ACHN (cell line): ENCODE measurements around the gene FADS3.

Source experiments
- DNase-seq: peaks from one replicate; pipeline ENCODE4 v3.0.0-alpha.2; 2015
- in situ Hi-C: cut with HindIII; loops from 2 replicates; pipeline ENCODE4 v1.10.0; 2017; ENCODE audit warnings: low sequenced_read_pairs, low pct_ligation_motif_present, low pct_unique_long_range_greater_than_20kb

FADS3 gene

DNA sequence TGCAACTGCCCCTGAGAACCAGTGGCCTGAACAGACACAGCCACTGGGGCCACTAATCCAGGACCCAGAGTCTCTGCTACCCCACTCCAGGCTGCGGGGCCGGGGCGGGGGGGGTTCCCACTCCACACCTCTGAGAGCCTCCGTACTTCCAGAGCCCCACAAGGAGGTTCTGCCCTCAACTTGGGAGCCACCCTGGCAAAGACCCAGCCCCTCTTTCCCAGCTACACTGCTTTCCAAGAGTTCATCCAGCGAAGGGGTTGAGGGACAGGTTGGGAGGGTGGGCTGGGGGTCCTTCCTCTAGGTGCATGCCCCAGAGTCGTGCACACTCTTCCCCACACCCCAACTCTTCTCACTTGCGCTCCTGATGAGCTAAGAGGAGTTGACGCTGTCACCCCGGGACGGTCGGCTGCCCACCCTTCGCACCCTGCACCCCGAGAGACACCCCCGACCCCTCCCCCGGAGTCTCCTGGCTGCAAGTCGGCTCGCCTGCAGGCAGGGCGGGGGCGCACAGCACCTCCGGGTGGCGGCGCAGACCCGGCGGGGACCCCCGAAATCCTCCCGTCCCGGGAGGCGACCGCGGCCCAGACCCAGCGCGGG lies 25.5 kb upstream of the FADS3 start:
- in situ Hi-C loops = no loop called here
- DNase-seq = no peak

DNA sequence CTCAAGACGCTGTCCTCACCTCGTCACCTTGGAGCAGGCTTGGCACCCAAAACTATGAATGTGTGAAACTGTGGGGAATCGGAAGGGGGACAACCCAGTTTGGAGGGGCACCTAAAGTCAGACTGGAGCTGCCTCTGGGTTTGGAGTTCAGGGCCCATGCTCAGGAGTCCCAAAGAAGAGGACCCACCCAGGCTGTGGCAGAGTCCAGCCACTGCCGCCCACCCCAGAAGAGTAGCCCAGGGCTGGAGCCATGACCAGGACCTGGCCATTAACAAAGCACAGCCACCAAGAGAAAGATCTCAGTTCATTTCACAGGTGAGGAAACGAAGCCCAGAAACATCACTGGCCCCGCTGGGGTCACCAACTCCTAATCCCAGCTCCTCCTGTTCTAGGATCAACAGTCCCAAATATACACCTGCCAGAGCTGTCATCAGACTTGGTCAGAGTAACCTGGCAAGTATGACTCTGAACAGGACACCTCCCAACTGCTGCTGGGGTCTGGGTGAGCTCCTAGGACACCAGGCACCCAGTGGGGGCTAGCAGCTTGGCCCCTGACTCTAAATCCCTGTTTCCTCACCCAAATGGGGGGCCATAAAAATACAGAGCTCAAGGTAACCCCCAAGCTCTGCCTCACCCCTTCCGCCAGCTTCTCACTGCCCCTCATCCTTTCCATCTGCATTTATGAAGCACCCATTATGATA lies 23.3 kb upstream of the FADS3 start:
- DNase-seq = no peak
- in situ Hi-C loops = no loop called here

DNA sequence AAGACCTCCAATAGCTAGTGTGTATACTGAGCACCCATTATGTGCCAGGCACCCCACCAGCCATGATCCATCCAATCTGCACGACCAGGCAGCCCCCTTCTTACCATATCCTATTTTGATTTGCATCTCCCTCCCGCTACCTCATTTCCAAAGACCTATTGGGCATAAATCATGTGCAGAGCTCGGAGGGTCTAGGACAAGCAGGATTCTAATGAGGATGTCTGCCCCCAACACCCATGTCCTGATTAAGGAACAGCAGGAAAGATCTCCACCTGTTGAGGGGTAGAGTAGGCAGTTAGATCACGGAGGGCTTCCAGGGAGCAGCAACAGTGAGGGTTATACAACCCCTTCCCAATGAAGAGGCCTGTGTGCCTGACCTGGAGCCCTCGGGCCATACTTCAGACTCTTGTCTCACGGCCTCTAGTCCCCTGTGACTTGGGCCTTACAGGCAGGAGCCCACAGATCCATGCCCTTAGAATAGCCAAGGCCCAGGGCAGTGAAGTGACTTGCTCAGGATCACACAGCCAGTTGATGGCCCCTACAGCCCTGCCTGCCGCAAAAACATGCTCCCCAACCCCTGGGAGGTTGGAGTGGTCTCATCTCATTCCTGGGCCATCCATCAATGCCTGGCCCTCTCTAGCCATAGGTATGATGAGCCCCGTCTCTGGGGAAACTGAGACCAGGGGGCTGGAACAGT lies 22.5 kb upstream of the FADS3 start:
- DNase-seq = no peak
- in situ Hi-C loops = no loop called here

- in situ Hi-C loops = no loop called here
- DNase-seq = no peak
Measured at GRCh38 chr11:61912991-61913698, 21.8 kb upstream of the FADS3 start.

DNA sequence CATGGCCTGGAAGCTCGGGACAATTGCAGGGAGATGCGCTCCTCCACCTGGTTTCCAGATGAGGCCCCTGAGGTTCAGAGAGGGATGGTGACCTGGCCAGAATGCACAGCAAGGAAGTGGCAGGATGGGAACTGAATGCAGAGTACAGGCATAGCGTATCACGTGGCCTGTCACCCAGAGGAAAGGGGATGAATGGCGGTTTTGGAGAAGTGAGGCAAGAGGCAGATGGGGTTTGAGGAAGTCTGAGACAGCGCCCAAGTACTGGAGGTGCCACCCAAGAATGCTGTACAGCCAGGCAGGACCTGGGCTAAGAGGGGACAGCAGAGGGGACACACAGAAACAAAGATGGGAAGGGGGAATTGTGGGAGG lies 21.2 kb upstream of the FADS3 start:
- DNase-seq = no peak
- in situ Hi-C loops = no loop called here

DNA sequence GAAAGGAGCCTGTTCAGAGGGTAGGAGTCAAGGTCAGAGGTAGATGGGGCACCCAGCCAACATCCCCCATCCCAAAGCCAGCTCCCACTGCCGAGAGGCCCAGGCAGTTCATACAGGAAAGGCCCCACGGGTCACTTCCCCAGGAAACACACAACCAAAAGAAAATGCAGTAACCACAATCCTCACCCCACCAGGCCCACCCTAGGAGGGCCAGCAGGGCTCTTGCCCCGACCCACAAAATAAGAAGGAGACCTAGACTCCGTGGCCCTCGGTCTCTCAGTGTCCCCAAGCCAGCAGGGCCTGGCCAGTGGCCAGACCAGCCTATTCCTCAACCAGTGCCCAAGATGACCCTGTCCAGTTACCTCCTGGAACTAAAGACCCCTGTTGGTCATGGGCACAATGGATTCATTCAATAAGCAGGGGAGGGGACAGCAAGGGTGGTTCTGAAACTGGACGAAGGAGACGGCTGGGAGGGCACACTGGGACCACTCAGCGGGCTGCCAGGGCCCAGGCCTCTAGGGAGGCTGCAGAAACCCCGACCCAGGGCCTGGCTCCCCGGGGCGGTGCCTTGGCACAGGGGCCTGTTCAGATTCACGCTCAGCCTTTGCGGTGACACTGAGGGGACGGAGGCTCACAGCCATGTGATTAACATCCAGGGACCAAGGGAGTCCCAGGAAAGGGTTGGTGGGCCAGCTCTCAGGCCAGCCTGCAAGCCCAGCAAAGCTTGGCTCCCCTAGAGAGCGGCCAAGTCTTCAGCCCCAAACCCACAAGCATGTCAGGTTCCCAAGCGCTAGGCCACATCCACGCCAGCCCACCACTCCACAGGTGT lies 20.6 kb upstream of the FADS3 start:
- in situ Hi-C loops = no loop called here
- no peak for DNase-seq

- in situ Hi-C loops = no loop called here
- DNase-seq = no peak
Measured at GRCh38 chr11:61911128-61911700, 19.9 kb upstream of the FADS3 start.

- in situ Hi-C loops = no loop called here
Measured at GRCh38 chr11:61910187-61911127, 19.1 kb upstream of the FADS3 start.

GRCh38 chr11:61908730-61909316 lies 17.5 kb upstream of the FADS3 start:
- no peak for DNase-seq
- in situ Hi-C loops = no loop called here

More at GRCh38 chr11:61910187-61911127, 19.1 kb upstream of the FADS3 start:
- DNase-seq = no peak

DNA sequence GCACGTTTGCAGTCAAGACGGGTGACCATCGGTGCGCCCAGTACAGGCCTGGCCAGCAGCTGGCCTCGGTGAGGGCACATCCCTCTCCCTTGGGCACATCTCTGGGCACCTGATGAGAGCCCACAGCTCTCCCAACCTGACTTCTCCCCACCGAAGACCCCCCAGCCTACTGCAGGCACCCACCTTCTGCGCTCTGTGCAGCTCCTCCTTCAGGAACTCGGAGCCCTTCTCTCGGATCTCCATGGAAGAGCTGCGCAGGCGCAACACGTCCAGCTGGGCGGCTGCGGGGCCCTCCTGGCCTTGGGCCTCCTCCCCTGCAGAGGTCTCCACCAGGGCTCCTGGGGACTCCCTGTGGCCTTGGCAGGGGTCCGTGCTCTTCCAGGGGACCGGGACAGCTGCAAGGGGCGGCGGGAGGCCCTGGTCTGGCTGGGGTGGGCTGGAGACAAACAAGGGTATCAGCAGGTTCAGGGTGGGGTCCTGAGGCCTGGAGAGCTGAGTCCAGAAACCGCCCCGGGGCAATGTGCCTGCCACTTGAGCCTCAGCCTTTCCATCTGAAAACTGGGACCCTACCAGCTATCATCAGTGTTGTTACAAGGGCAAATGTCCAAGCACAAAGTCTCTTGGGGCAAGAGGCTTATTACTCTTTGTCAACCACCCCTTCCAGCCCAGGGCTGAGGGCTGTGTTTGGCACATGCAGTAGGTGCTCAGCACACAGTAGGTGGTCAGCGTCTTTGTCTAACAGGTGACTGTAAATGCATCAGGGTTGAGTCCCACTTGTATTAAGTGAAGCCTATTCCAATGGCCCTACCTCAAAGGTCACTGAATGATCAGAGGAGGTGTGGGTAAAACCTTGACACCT lies 16.8 kb upstream of the FADS3 start:
- no peak for DNase-seq
- in situ Hi-C loops = no loop called here

DNA sequence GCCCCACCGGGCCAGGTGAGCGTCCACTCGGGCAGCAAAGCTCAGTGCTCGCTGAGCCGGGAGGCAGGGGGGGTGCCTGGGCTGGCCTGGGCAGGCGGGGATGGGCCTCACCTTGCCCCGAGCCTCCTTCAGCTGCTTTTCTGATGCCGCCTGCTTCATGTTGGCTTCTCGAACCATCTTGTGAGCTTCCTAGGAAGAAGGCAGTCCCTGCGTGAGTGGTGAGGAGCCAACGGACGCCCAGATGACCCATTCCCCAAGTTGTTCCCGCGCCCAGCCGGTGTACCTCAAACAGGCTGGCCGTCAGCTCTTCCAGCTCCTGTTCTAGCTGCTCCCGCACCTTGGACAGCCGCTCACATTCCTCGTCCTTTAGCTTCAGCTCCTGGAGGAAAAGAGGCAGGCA lies 15.9 kb upstream of the FADS3 start:
- DNase-seq = no peak
- in situ Hi-C loops = no loop called here

- no peak for DNase-seq
- in situ Hi-C loops = no loop called here
Measured at GRCh38 chr11:61906522-61906909, 15.2 kb upstream of the FADS3 start.

DNA sequence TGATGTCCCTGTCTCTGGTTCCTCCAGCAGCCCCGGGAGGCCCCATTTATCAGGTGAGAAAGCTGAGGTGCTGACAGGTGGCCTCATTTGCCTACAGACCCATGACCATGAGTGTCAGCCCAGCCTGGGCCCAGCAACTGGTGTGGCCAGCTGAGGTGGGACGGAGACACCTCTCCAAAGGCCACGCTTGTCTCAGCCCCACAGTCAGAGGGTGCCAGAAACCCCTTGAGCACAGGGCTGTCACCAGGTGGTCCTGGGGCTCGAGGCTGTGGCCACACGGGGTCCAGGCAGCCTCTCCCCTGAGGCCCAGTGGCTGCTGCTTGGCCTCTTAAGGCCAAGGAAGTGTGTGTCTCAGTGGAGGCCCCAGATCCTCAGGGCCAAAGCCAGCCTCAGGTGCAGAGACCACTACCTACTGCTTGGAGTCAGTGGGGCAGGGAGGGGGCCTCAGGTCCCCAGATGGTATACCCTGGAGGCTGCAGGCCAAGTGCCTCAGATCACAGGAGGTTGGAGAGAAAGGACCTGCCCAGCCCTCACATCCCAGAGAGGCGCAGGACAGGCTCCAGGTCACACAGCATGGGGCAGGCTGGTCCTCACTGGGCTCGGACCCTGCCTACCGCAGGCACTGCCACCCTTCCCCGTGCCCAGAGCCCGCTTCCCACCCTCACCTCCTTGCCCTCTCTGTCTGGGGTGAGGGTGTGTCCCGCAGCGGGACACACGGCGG lies 14.6 kb upstream of the FADS3 start:
- no peak for DNase-seq
- in situ Hi-C loops = no loop called here

GRCh38 chr11:61905067-61905696 lies 13.8 kb upstream of the FADS3 start:
- DNase-seq = no peak
- in situ Hi-C loops = no loop called here

GRCh38 chr11:61904539-61905048 lies 13.2 kb upstream of the FADS3 start:
- in situ Hi-C loops = no loop called here
- DNase-seq = no peak
